Measurements from ENCODE around the gene FAM221B.

Gene FAM221B

GRCh38 chr9:35856206-35856605 lies 27.7 kb upstream of the FAM221B start:
- ATAC-seq (ENCODE audit: insufficient read depth, low read depth) (no peak), DNase-seq (no peak)
- H3K27ac ChIP-seq (ENCODE audit: low read length) = no peak overlapping the region
- H3K27me3 ChIP-seq (ENCODE audit: insufficient read depth, low read length, poor library complexity) = no peaks in the 10 kb centered on the region
- H3K9me3 ChIP-seq (ENCODE audit: insufficient read depth, low read length, severe bottlenecking) = no peaks in the 10 kb centered on the region
- H3K4me1 ChIP-seq (ENCODE audit: insufficient read depth, low read length) = no peaks in the 10 kb centered on the region
- H2AFZ ChIP-seq (ENCODE audit: low read depth, low read length) = no peak overlapping the region
- no peak overlapping the region for H3K9ac ChIP-seq (ENCODE audit: low read depth, low read length)
- TF ChIP-seq CTCF (IDR thresholded peaks at IDR 0.05; ENCODE audit: borderline replicate concordance, extremely low read depth, low read length, poor library complexity, severe bottlenecking) (no peak), EZH2 (IDR thresholded peaks at IDR 0.05; ENCODE audit: borderline replicate concordance, low read depth, low read length, severe bottlenecking) (no peak)
- H4K20me1 ChIP-seq (ENCODE audit: insufficient read depth, low read length) = no peaks in the 10 kb centered on the region; the same call in 1 of the 2 replicates
- no peak overlapping the region for H3K4me2 ChIP-seq (ENCODE audit: insufficient read depth, low read length)
- no peak overlapping the region for H3K4me3 ChIP-seq (ENCODE audit: low read depth in 1 of 2, low read length in 2 of 2)
- H3K36me3 ChIP-seq (ENCODE audit: insufficient read depth, low read length) = no peaks in the 10 kb centered on the region
- no peaks in the 10 kb centered on the region for H3K79me2 ChIP-seq (ENCODE audit: insufficient read depth, low read length)

DNA sequence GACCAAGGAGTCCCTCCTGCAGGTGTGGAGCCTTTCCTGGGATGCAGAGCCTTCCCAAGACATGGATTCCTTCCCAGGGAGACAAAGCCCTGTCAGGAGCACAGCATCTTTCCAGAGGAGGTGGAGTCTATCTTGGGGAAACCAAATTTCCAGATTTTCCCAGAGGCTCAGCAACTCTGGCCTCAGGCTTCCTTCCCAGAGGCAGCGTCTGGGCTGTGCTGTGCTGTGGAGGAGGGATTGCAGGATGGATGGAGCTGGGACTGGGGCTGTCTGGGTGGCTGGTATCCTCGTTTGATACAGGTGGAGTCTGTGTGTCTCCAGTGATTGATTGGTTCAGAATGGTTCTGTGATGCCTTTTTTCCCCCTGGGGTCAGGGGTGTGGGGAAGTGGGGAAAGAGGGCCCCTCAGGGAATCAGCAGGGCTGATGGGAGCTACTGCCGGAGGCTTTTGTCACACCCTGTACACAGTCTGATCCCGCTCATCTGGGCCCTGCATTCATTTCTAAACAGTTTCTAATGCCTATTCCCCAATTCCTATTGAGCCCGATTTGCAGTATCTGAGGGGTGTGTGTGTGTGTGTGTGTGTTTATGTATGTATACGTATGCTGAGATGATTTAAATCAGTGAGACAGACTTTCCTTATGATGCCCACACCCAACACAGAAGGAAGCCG lies 25.7 kb upstream of the FAM221B start:
- Histone ChIP-seq H3K36me3 (ENCODE audit: insufficient read depth, low read length) (no peaks in the 10 kb centered on the region), H3K79me2 (ENCODE audit: insufficient read depth, low read length) (no peaks in the 10 kb centered on the region), H4K20me1 (ENCODE audit: insufficient read depth, low read length) (no peaks in the 10 kb centered on the region; the same call in 1 of the 2 replicates), H3K27ac (ENCODE audit: low read length) (no peak overlapping the region), H3K27me3 (ENCODE audit: insufficient read depth, low read length, poor library complexity) (no peaks in the 10 kb centered on the region), H3K4me1 (ENCODE audit: insufficient read depth, low read length) (no peaks in the 10 kb centered on the region), H3K4me2 (ENCODE audit: insufficient read depth, low read length) (no peak overlapping the region), H2AFZ (ENCODE audit: low read depth, low read length) (no peak overlapping the region), H3K9ac (ENCODE audit: low read depth, low read length) (no peak overlapping the region), H3K9me3 (ENCODE audit: insufficient read depth, low read length, severe bottlenecking) (no peaks in the 10 kb centered on the region), H3K4me3 (ENCODE audit: low read depth in 1 of 2, low read length in 2 of 2) (no peak overlapping the region)
- ATAC-seq (ENCODE audit: insufficient read depth, low read depth) (no peak), DNase-seq (no peak)
- TF ChIP-seq CTCF (IDR thresholded peaks at IDR 0.05; ENCODE audit: borderline replicate concordance, extremely low read depth, low read length, poor library complexity, severe bottlenecking) (no peak), EZH2 (IDR thresholded peaks at IDR 0.05; ENCODE audit: borderline replicate concordance, low read depth, low read length, severe bottlenecking) (no peak)

DNA sequence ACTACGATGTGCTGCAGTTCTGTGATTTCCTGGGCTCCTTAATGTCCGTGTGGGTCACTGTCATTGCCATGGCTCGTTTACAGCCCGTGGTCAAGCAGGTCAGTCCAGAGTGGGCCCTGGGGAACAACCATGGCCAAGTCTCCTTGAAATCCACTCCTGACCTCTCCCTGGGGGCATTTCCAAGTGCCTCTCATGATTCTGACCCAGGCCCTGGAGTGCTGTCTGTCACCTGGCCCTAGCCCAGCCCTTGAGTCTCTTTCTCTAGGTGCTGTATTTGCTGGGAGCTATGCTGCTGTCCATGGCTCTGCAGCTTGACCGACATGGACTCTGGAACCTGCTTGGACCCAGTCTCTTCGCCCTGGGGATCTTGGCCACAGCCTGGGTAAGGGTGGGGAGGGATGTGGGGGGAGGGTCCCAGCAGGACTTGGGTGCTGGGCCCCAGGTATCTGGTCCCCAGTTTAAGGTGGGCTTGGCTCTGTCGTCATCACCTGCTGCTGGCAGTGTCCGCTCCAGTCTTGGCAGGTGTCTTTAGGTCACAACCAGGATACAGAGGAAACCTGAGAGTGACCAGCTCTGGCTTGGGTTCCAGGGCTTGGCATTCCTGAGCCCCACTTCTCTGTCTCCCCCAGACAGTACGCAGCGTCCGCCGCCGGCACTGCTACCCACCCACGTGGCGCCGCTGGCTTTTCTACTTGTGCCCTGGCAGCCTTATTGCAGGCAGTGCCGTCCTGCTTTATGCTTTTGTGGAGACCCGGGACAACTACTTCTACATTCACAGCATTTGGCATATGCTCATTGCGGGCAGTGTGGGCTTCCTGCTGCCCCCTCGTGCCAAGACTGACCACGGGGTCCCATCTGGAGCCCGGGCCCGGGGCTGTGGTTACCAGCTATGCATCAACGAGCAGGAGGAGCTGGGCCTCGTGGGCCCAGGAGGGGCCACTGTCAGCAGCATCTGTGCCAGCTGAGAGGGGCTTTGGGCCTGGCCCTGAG lies 24.6 kb upstream of the FAM221B start:
- no peak for DNase-seq
- no peak overlapping the region for H3K4me3 ChIP-seq (ENCODE audit: low read depth in 1 of 2, low read length in 2 of 2)
- no peak overlapping the region for H2AFZ ChIP-seq (ENCODE audit: low read depth, low read length)
- no peak for ATAC-seq (ENCODE audit: insufficient read depth, low read depth)
- H4K20me1 ChIP-seq (ENCODE audit: insufficient read depth, low read length) = no peaks in the 10 kb centered on the region; the same call in 1 of the 2 replicates
- H3K4me1 ChIP-seq (ENCODE audit: insufficient read depth, low read length) = no peaks in the 10 kb centered on the region
- no peak overlapping the region for H3K9ac ChIP-seq (ENCODE audit: low read depth, low read length)
- H3K4me2 ChIP-seq (ENCODE audit: insufficient read depth, low read length) = no peak overlapping the region
- no peak overlapping the region for H3K27ac ChIP-seq (ENCODE audit: low read length)
- H3K27me3 ChIP-seq (ENCODE audit: insufficient read depth, low read length, poor library complexity) = no peaks in the 10 kb centered on the region
- H3K79me2 ChIP-seq (ENCODE audit: insufficient read depth, low read length) = no peaks in the 10 kb centered on the region
- no peaks in the 10 kb centered on the region for H3K9me3 ChIP-seq (ENCODE audit: insufficient read depth, low read length, severe bottlenecking)
- H3K36me3 ChIP-seq (ENCODE audit: insufficient read depth, low read length) = no peaks in the 10 kb centered on the region
- TF ChIP-seq CTCF (IDR thresholded peaks at IDR 0.05; ENCODE audit: borderline replicate concordance, extremely low read depth, low read length, poor library complexity, severe bottlenecking) (no peak), EZH2 (IDR thresholded peaks at IDR 0.05; ENCODE audit: borderline replicate concordance, low read depth, low read length, severe bottlenecking) (no peak)
